ENCODE results near the gene BMP8B.
"Not testable (repeated sequence)": the region's sequence is repeated elsewhere in the genome, so short reads cannot be mapped to it uniquely, and the experiment has no call there.

DNA sequence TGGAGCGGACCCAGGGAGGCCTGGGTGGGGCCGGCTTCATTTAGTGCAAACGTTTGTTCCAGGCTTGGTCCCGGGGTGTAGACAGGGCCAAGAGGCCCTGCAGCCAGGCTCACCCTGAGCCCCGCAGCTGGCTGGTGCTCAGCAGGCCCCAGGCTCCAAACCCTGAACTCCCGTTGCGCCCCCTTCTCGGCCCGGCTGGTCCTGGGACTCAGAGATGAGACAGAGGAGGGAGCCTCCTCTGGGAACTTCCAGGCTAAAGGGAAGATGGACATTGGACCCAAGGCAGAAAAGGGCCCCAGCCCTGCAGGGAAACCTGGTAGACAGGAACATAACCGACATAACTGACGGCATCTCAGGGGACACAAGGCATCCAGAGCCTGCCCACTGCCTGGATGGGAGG is 13.5 kb downstream of the BMP8B start:
- TF ChIP-seq CTCF (IDR thresholded peaks at IDR 0.05 in 8 of 11, conservative IDR thresholded peaks at IDR 0.05 in 3 of 11); POLR2A (IDR thresholded peaks at IDR 0.05); POLR2AphosphoS5 (IDR thresholded peaks at IDR 0.05): not testable (repeated sequence)

Data from spleen (tissue), 7 donors.